Liver (tissue), 9 donors: ENCODE results near the gene GPR183. TPM values are rescaled to one million over a fixed set of nuclear protein-coding genes. Genes with fewer than 3 reads are reported as not detected.

Source experiments
- DNase-seq: peaks from one replicate; pipeline ENCODE4 v3.0.0-alpha.2; 2017; ENCODE audit warnings: low spot score
- H3K27ac ChIP-seq, 2 donors: one replicate each; pipeline ENCODE4 v1.7.0; 2013; ENCODE audit warnings: inconsistent platforms in 2 of 2, low read length in 2 of 2, control low read depth in 1 of 2, low read depth in 1 of 2, mild to moderate bottlenecking in 1 of 2
- H3K27me3 ChIP-seq, 4 donors: one replicate each; pipeline versions ENCODE4 v1.6.1 to v1.7.0; 2013; ENCODE audit warnings: low read length in 3 of 4, inconsistent platforms in 1 of 4, mild to moderate bottlenecking in 1 of 4, moderate library complexity in 1 of 4; ENCODE audit not compliant: control insufficient read depth in 4 of 4, insufficient read depth in 4 of 4
- H3K36me3 ChIP-seq, 4 donors: one replicate each; pipeline versions ENCODE4 v1.6.1 to v1.7.0; 2013; ENCODE audit warnings: low read length in 3 of 4, mild to moderate bottlenecking in 3 of 4, low read depth in 1 of 4, moderate library complexity in 1 of 4; ENCODE audit not compliant: control insufficient read depth in 4 of 4, insufficient read depth in 3 of 4
- H3K4me1 ChIP-seq, 4 donors: one replicate each; pipeline versions ENCODE4 v1.6.1 to v1.7.0; 2013; ENCODE audit warnings: low read length in 3 of 4, mild to moderate bottlenecking in 3 of 4, moderate library complexity in 1 of 4; ENCODE audit not compliant: control insufficient read depth in 4 of 4, insufficient read depth in 4 of 4
- H3K4me3 ChIP-seq, 3 donors: one replicate each; pipeline versions ENCODE4 v1.6.1 to v1.7.0; 2013; ENCODE audit warnings: low read length in 3 of 3, control low read depth in 1 of 3, low read depth in 1 of 3, mild to moderate bottlenecking in 1 of 3
- H3K9ac ChIP-seq, 2 donors: one replicate each; pipeline ENCODE4 v1.7.0; 2013; ENCODE audit warnings: low read length in 2 of 2, mild to moderate bottlenecking in 2 of 2, moderate library complexity in 2 of 2, control low read depth in 1 of 2, low read depth in 1 of 2
- H3K9me3 ChIP-seq, 4 donors: one replicate each; pipeline versions ENCODE4 v1.6.1 to v1.7.0; 2013; ENCODE audit warnings: low read length in 3 of 4; ENCODE audit not compliant: control insufficient read depth in 4 of 4
- EGR1 ChIP-seq, 2 donors: IDR thresholded peaks; 2 replicates each; pipeline ENCODE4 v1.6.1; 2016 to 2018; ENCODE audit warnings: antibody characterized with exemption in 2 of 2, low read depth in 2 of 2
- FOXA1 ChIP-seq: IDR thresholded peaks from 2 replicates; pipeline ENCODE4 v1.6.1; 2016; ENCODE audit warnings: antibody characterized with exemption
- FOXA2 ChIP-seq: IDR thresholded peaks from 2 replicates; pipeline ENCODE4 v1.6.1; 2016; ENCODE audit warnings: antibody characterized with exemption
- GABPA ChIP-seq, 2 donors: IDR thresholded peaks in 1 of 2; conservative IDR thresholded peaks in 1 of 2; 2 replicates each; pipeline ENCODE4 v1.6.1; 2016; ENCODE audit warnings: antibody characterized with exemption in 2 of 2, mild to moderate bottlenecking in 1 of 2, moderate library complexity in 1 of 2
- HNF4A ChIP-seq, 2 donors: conservative IDR thresholded peaks; 2 replicates each; pipeline ENCODE4 v1.6.1; 2016; ENCODE audit warnings: antibody characterized with exemption in 2 of 2, mild to moderate bottlenecking in 2 of 2
- HNF4G ChIP-seq: IDR thresholded peaks from 2 replicates; pipeline ENCODE4 v1.6.1; 2016; ENCODE audit warnings: antibody characterized with exemption
- JUND ChIP-seq, 2 donors: IDR thresholded peaks; 2 replicates each; pipeline ENCODE4 v1.6.1; 2016; ENCODE audit warnings: antibody characterized with exemption in 2 of 2
- NR2F2 ChIP-seq: IDR thresholded peaks from 2 replicates; pipeline ENCODE4 v1.6.1; 2016; ENCODE audit warnings: antibody characterized with exemption
- RAD21 ChIP-seq, 2 donors: IDR thresholded peaks; 2 replicates each; pipeline ENCODE4 v1.6.1; 2016; ENCODE audit warnings: antibody characterized with exemption in 2 of 2, mild to moderate bottlenecking in 2 of 2
- RXRA ChIP-seq, 2 donors: IDR thresholded peaks; 2 replicates each; pipeline ENCODE4 v1.6.1; 2017 to 2018; ENCODE audit warnings: antibody characterized with exemption in 2 of 2, mild to moderate bottlenecking in 1 of 2
- SP1 ChIP-seq: IDR thresholded peaks from 2 replicates; pipeline ENCODE4 v1.6.1; 2018; ENCODE audit warnings: antibody characterized with exemption, mild to moderate bottlenecking
- TAF1 ChIP-seq: conservative IDR thresholded peaks from 2 replicates; pipeline ENCODE4 v1.6.1; 2016; ENCODE audit warnings: antibody characterized with exemption, mild to moderate bottlenecking
- YY1 ChIP-seq: IDR thresholded peaks from 2 replicates; pipeline ENCODE4 v1.6.1; 2016; ENCODE audit warnings: antibody characterized with exemption, mild to moderate bottlenecking
- WGBS: extraction: QIAGEN DNeasy Blood & Tissue Kit; methylation state at CpG from one replicate; pipeline ENCODE4 v1.1.7; 2013; 5-methylcytosine and 5-hydroxymethylcytosine counted together
- polyA plus RNA-seq, 2 donors: library from polyadenylated mRNA; stranded (reverse) in 1 of 2; unstranded in 1 of 2; fragments of 200-250 nt in 1 of 2; fragments of >200 nt in 1 of 2; fragmentation: Nextera tagmentation in 1 of 2; extraction: Ambion mirVana in 1 of 2; gene quantifications; one replicate each; pipeline versions ENCODE4 v1.2.1 to v1.2.3, GENCODE V29; 2013 to 2015
- total RNA-seq, 2 donors: library from RNA; depleted of rRNA; stranded (reverse); fragments of >200 nt; gene quantifications; one replicate each; pipeline ENCODE4 v1.2.3, GENCODE V29; 2014
- TF ChIP-seq, protein P1 (sequence below): IDR thresholded peaks from 2 replicates; pipeline ENCODE4 v1.6.1; 2016; ENCODE audit warnings: antibody characterized with exemption
- TF ChIP-seq, protein P2 (sequence below): IDR thresholded peaks from 2 replicates; pipeline ENCODE4 v1.6.1; 2016; ENCODE audit warnings: antibody characterized with exemption, mild to moderate bottlenecking
- TF ChIP-seq, protein P3 (sequence below): fragments of 150-350 bp; IDR thresholded peaks from 2 replicates; pipeline ENCODE4 v1.5.1; 2017; ENCODE audit warnings: improper control_type of control experiment, low read depth, low read length; ENCODE audit not compliant: missing input control
- donor health status: healthy.
- donor health status: healthy.
- donor health status: healthy.
- donor health status: healthy.
- donor health status: healthy.

The GPR183 gene
- total and polyA plus RNA-seq, 4 donors, result 0.89 to 4.3 (median 2.9) TPM

DNA sequence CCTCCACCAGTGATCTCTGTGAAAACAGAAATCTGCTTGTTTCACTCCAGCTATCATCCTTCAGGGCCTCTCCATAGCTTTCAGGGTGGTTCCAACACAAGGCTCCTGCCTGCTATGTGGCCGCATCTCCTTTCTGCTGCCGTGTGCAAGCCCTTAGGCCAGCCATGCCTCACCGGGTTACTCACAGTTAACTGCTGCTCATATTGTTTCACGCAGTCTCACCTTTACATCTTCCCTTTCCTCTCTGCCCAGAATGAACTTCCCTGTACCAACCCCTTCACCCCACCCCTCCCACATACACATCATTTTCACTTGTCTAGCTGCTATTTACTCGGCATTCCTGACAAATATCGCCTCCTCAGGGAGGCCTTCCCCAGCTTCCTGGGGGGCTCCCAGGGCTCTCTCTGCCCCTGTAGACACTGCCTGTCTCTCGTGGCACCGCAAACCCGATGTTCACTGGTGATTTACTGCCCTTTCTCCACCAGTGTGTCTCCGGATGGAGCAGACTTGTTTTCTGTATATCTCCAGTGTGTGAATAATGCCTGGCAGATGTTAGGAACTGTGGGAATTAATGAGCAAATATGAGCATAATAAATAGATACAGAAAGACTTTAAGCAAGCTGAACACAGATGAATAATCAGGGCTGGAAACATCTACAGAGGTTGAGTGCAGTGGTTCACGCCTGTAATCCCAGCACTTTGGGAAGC is 39.3 kb upstream of the GPR183 start:
- Histone ChIP-seq H3K9me3 (no peaks in the 10 kb centered on the region), H3K27me3 (no peaks in the 10 kb centered on the region), H3K9ac (no peak overlapping the region), H3K27ac (no peak overlapping the region), H3K4me1 (no peaks in the 10 kb centered on the region), H3K36me3 (peaks cover 5 to 28% (median 20%) of the 10 kb centered on the region in 4 donors), H3K4me3 (no peak overlapping the region)
- no peak for DNase-seq
- 93% methylated on average over 11 of the region's 11 CpGs for WGBS
- TF ChIP-seq SP1 (no peak), GABPA (IDR thresholded peaks at IDR 0.05 in 1 of 2, conservative IDR thresholded peaks at IDR 0.05 in 1 of 2) (no peak), JUND (IDR thresholded peaks at IDR 0.05) (no peak), YY1 (no peak), NR2F2 (no peak), HNF4A (conservative IDR thresholded peaks at IDR 0.05) (no peak), HNF4G (no peak), TAF1 (no peak), EGR1 (IDR thresholded peaks at IDR 0.05; ENCODE audit: low read depth in 2 of 2) (no peak), FOXA1 (no peak), FOXA2 (no peak), RAD21 (IDR thresholded peaks at IDR 0.05) (no peak), RXRA (IDR thresholded peaks at IDR 0.05) (no peak)
- TF ChIP-seq, protein P1, sequence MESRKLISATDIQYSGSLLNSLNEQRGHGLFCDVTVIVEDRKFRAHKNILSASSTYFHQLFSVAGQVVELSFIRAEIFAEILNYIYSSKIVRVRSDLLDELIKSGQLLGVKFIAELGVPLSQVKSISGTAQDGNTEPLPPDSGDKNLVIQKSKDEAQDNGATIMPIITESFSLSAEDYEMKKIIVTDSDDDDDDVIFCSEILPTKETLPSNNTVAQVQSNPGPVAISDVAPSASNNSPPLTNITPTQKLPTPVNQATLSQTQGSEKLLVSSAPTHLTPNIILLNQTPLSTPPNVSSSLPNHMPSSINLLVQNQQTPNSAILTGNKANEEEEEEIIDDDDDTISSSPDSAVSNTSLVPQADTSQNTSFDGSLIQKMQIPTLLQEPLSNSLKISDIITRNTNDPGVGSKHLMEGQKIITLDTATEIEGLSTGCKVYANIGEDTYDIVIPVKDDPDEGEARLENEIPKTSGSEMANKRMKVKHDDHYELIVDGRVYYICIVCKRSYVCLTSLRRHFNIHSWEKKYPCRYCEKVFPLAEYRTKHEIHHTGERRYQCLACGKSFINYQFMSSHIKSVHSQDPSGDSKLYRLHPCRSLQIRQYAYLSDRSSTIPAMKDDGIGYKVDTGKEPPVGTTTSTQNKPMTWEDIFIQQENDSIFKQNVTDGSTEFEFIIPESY, result no peak
- TF ChIP-seq, protein P2, sequence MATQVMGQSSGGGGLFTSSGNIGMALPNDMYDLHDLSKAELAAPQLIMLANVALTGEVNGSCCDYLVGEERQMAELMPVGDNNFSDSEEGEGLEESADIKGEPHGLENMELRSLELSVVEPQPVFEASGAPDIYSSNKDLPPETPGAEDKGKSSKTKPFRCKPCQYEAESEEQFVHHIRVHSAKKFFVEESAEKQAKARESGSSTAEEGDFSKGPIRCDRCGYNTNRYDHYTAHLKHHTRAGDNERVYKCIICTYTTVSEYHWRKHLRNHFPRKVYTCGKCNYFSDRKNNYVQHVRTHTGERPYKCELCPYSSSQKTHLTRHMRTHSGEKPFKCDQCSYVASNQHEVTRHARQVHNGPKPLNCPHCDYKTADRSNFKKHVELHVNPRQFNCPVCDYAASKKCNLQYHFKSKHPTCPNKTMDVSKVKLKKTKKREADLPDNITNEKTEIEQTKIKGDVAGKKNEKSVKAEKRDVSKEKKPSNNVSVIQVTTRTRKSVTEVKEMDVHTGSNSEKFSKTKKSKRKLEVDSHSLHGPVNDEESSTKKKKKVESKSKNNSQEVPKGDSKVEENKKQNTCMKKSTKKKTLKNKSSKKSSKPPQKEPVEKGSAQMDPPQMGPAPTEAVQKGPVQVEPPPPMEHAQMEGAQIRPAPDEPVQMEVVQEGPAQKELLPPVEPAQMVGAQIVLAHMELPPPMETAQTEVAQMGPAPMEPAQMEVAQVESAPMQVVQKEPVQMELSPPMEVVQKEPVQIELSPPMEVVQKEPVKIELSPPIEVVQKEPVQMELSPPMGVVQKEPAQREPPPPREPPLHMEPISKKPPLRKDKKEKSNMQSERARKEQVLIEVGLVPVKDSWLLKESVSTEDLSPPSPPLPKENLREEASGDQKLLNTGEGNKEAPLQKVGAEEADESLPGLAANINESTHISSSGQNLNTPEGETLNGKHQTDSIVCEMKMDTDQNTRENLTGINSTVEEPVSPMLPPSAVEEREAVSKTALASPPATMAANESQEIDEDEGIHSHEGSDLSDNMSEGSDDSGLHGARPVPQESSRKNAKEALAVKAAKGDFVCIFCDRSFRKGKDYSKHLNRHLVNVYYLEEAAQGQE, result no peak
- TF ChIP-seq, protein P3, sequence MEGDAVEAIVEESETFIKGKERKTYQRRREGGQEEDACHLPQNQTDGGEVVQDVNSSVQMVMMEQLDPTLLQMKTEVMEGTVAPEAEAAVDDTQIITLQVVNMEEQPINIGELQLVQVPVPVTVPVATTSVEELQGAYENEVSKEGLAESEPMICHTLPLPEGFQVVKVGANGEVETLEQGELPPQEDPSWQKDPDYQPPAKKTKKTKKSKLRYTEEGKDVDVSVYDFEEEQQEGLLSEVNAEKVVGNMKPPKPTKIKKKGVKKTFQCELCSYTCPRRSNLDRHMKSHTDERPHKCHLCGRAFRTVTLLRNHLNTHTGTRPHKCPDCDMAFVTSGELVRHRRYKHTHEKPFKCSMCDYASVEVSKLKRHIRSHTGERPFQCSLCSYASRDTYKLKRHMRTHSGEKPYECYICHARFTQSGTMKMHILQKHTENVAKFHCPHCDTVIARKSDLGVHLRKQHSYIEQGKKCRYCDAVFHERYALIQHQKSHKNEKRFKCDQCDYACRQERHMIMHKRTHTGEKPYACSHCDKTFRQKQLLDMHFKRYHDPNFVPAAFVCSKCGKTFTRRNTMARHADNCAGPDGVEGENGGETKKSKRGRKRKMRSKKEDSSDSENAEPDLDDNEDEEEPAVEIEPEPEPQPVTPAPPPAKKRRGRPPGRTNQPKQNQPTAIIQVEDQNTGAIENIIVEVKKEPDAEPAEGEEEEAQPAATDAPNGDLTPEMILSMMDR, result no peak

DNA sequence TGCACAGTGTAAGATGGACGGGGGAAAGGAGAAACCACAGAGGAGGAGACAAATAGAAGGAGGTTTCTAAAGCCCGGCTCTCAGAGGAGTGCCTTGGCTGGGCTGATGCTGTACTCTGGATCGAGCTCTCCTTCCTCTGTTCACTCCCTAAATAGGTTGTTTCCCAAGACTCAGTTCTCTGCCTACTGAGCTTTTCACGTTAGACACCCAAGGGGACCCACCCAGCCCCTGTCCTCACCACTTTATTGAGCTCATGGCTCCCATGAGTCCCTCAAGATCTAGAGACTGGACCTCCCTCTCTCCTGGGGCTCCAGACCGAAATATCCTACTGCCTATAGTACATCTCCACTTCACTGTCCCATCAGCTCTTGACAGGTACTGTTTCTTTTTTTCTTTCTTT is 38.1 kb upstream of the GPR183 start:
- TF ChIP-seq FOXA1, result no peak
- no peak for TF ChIP-seq FOXA2
- TF ChIP-seq TAF1, result no peak
- H3K9ac ChIP-seq, result no peak overlapping the region
- 92% methylated on average over 5 of the region's 5 CpGs for WGBS
- no peak for DNase-seq
- H3K27ac ChIP-seq, result no peak overlapping the region
- no peak overlapping the region for H3K4me3 ChIP-seq
- no peaks in the 10 kb centered on the region for H3K4me1 ChIP-seq
- H3K36me3 ChIP-seq, result peaks cover 8 to 35% (median 26%) of the 10 kb centered on the region in 4 donors
- no peaks in the 10 kb centered on the region for H3K27me3 ChIP-seq
- no peaks in the 10 kb centered on the region for H3K9me3 ChIP-seq
